ENCODE data around the gene SLC5A11. TPM values are rescaled to one million over a fixed set of nuclear protein-coding genes. Genes with fewer than 3 reads are reported as not detected.
A peak's percentile ranks its signal among the peaks of the same experiment; 100 is the strongest.

Gene SLC5A11
- total RNA-seq, 1 donor from 2014 or later, result not detected

- Mint-ChIP-seq H3K4me3 (ENCODE audit: unreplicated experiment) (no peak overlapping the region), H3K27me3 (ENCODE audit: unreplicated experiment) (no peaks in the 10 kb centered on the region), H3K4me1 (ENCODE audit: unreplicated experiment) (peaks cover 17% of the 10 kb centered on the region), H3K9me3 (ENCODE audit: unreplicated experiment) (no peaks in the 10 kb centered on the region), H3K36me3 (ENCODE audit: low read depth, unreplicated experiment) (peaks cover 41% of the 10 kb centered on the region), H3K27ac (ENCODE audit: unreplicated experiment) (no peak overlapping the region)
- no peak for DNase-seq (ENCODE audit: low spot score)
- no peak for TF ChIP-seq CTCF (IDR thresholded peaks at IDR 0.05; ENCODE audit: unreplicated experiment)
Measured at GRCh38 chr16:24953721-24954120, 108.0 kb downstream of the SLC5A11 start.

GRCh38 chr16:24954137-24954536 is 108.4 kb downstream of the SLC5A11 start:
- Mint-ChIP-seq H3K36me3 (ENCODE audit: low read depth, unreplicated experiment) (peaks cover 45% of the 10 kb centered on the region), H3K27me3 (ENCODE audit: unreplicated experiment) (no peaks in the 10 kb centered on the region), H3K4me1 (ENCODE audit: unreplicated experiment) (peaks cover 19% of the 10 kb centered on the region), H3K9me3 (ENCODE audit: unreplicated experiment) (no peaks in the 10 kb centered on the region), H3K27ac (ENCODE audit: unreplicated experiment) (peak overlapping the region; percentile 27), H3K4me3 (ENCODE audit: unreplicated experiment) (no peak overlapping the region)
- TF ChIP-seq CTCF (IDR thresholded peaks at IDR 0.05; ENCODE audit: unreplicated experiment), result no peak
- DNase-seq (ENCODE audit: low spot score), result no peak

GRCh38 chr16:24955975-24956731 is 110.4 kb downstream of the SLC5A11 start:
- Mint-ChIP-seq H3K27ac (ENCODE audit: unreplicated experiment) (no peak overlapping the region), H3K9me3 (ENCODE audit: unreplicated experiment) (no peaks in the 10 kb centered on the region), H3K27me3 (ENCODE audit: unreplicated experiment) (no peaks in the 10 kb centered on the region), H3K4me3 (ENCODE audit: unreplicated experiment) (no peak overlapping the region), H3K4me1 (ENCODE audit: unreplicated experiment) (peaks cover 19% of the 10 kb centered on the region), H3K36me3 (ENCODE audit: low read depth, unreplicated experiment) (peaks cover 45% of the 10 kb centered on the region)
- DNase-seq (ENCODE audit: low spot score), result no peak
- no peak for TF ChIP-seq CTCF (IDR thresholded peaks at IDR 0.05; ENCODE audit: unreplicated experiment)

- peaks cover 4% of the 10 kb centered on the region for H3K9me3 Mint-ChIP-seq (ENCODE audit: unreplicated experiment)
- no peak for DNase-seq (ENCODE audit: low spot score)
- H3K27me3 Mint-ChIP-seq (ENCODE audit: unreplicated experiment), result no peaks in the 10 kb centered on the region
- peaks cover 19% of the 10 kb centered on the region for H3K4me1 Mint-ChIP-seq (ENCODE audit: unreplicated experiment)
- H3K36me3 Mint-ChIP-seq (ENCODE audit: low read depth, unreplicated experiment), result peaks cover 55% of the 10 kb centered on the region
- H3K4me3 Mint-ChIP-seq (ENCODE audit: unreplicated experiment), result peak overlapping the region; percentile 24
- peak overlapping the region; percentile 76 for H3K27ac Mint-ChIP-seq (ENCODE audit: unreplicated experiment)
- no peak for TF ChIP-seq CTCF (IDR thresholded peaks at IDR 0.05; ENCODE audit: unreplicated experiment)
Measured at GRCh38 chr16:24957887-24958286, 112.1 kb downstream of the SLC5A11 start.

Other genes starting within 250 kb of the SLC5A11 start
- gene TNRC6A, start 116.3 kb upstream of the SLC5A11 start, total RNA-seq (ENCODE audit: unreplicated experiment), result 60.5 TPM
- 125 TPM for gene ARHGAP17, start 169.4 kb downstream of the SLC5A11 start, total RNA-seq (ENCODE audit: unreplicated experiment)

Data from endothelial cell (in vitro differentiated cells).